Activated CD8-positive, alpha-beta memory T cell treated with anti-CD3 and anti-CD28 coated beads, Interleukin-2, amount 10 ng/mL, durations not matched to agents 7 days and 5 days (primary cell): Measurements from ENCODE around the gene MOAP1. TPM values are rescaled to one million over a fixed set of nuclear protein-coding genes. Genes with fewer than 3 reads are reported as not detected.
"Not testable (repeated sequence)": the region's sequence is repeated elsewhere in the genome, so short reads cannot be mapped to it uniquely, and the experiment has no call there.

Experiments used
- ATAC-seq: fragments of 150-1000 bp; cut with Tn5 transposase; one replicate; pipeline ENCODE4 v1.10.0; 2021; ENCODE audit warnings: moderate library complexity
- CTCF ChIA-PET: fragments of 350-600 bp; sonication (Branson Sonifier 250); formaldehyde crosslinking; loops from one replicate; lab custom pipeline; 2021; ENCODE audit warnings: antibody characterized with exemption; lab: Charles Lee
- DNase-seq: peaks from one replicate; pipeline ENCODE4 v3.0.0-alpha.2; 2020
- H3K27ac Mint-ChIP-seq: one replicate; pipeline ENCODE4 v1.8.0; 2021; ENCODE audit warnings: mild to moderate bottlenecking, mixed read lengths
- H3K27me3 Mint-ChIP-seq: one replicate; pipeline ENCODE4 v1.8.0; 2021; ENCODE audit warnings: mixed read lengths
- H3K36me3 Mint-ChIP-seq: one replicate; pipeline ENCODE4 v1.8.0; 2021; ENCODE audit warnings: mild to moderate bottlenecking, mixed read lengths
- H3K4me1 Mint-ChIP-seq: one replicate; pipeline ENCODE4 v1.8.0; 2021; ENCODE audit warnings: mixed read lengths
- H3K4me3 Mint-ChIP-seq: one replicate; pipeline ENCODE4 v1.8.0; 2021; ENCODE audit warnings: mild to moderate bottlenecking, moderate library complexity, mixed read lengths
- H3K9me3 Mint-ChIP-seq: one replicate; pipeline ENCODE4 v1.8.0; 2022; ENCODE audit warnings: low read depth, mixed read lengths
- total RNA-seq, 2 experiments: library from RNA; stranded (reverse); gene quantifications; one replicate each; pipeline ENCODE4 v1.2.3, GENCODE V29; 2021

MOAP1 gene
- total RNA-seq, 2 experiments from 2014 or later = 18.2 to 19.5 TPM

DNA sequence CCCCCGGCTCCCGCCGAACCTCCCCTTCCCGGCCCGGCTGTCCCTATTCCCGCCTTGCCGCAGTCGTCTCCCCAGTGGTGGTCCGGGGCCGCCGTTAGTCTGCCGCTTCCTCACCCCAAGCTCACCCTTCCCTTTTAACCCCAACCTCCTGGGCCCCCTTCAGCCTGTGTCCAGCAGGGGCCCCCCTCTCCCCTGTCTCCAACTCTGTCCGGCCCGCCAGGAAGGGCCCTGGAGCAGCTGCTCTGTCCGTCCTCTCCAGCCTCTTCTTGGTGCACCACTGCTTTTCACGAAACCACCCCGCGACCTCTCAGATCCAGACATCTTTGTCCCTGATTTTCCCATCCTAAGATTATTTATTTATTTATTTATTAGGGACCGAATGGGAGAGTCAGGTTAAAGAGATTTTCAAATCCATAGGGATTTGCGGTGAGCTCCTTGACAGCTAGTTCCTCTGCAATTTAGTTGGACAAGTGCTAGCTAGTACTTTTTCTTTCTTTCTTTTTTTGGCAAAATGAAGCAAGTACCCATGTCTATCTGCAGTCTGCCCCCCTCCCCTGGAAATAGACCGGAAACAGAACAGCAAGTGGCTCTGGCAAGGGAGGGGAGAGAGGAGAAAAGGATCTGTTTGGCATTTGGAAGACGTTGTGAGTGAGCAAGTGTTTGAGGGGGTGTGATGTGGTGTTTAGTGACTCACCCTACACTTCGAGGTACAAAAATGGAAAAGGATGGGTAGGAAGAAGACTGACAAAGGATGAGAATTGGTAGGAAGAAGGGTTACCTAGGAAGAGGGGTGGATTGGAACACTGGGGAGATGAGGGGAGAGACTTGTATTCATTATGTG, 23.0 kb upstream of the MOAP1 start:
- Mint-ChIP-seq H3K27me3 (no peaks in the 10 kb centered on the region), H3K27ac (peak overlapping the region; percentile 94), H3K4me3 (peak overlapping the region; percentile 88), H3K9me3 (no peaks in the 10 kb centered on the region), H3K36me3 (peaks cover 25% of the 10 kb centered on the region), H3K4me1 (peaks cover 45% of the 10 kb centered on the region)
- ATAC-seq (peak; percentile 49), DNase-seq (peak; percentile 53)
- CTCF ChIA-PET = interaction anchor here (0.9 to 5.4 kb wide), 13 partner anchors 10 to 94 kb away, joined by 3 to 26 read pairs (median 4); partner anchors contain the start of genes LYSET and MOAP1

DNA sequence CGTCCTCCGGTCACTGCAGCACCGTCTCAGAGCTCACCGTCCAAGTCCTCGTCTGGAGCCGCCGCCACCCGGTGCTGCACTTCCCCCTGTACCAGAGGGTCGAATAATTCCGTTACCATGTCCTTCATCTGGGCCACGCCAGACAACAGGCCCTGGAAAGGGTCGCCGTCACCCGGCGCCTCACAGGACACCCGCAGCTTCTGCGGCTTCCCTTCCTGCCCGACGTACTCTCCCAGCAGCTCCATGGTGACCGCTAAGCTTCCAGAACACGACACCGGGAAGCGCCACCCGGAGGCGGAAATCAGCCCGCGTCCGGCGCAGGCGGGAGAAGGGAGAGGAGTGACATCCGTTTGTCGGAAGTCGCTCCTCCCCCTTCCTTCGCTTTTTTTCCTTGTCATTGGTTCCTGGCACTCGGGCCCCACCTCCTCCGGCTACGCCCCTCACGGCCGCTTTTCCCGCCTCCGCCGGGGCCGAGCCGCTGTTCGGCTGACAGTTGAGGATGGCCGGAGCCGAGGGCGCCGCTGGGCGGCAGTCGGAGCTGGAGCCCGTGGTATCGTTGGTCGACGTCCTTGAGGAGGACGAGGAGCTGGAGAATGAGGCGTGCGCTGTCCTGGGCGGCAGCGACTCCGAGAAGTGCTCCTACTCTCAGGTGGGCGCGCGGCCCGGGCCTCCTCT, 22.2 kb upstream of the MOAP1 start, which contains the start of the genes GON7 and UBR7:
GON7 (minus strand) TSS at position 273 of the 675 bp plus-strand sequence; CDS start at position 245, 28 bp downstream.
UBR7 (plus strand) TSS at position 464 of the 675 bp plus-strand sequence; CDS start at position 500, 36 bp downstream.
- Mint-ChIP-seq H3K4me3 (peak within 1 kb of the TSS; percentile 88), H3K4me1 (peaks cover 47% of the 10 kb centered on the region), H3K27me3 (no peaks in the 10 kb centered on the region), H3K27ac (peak within 1 kb of the TSS; percentile 94), H3K9me3 (no peaks in the 10 kb centered on the region), H3K36me3 (peaks cover 24% of the 10 kb centered on the region)
- DNase-seq = peak; percentile 95
- CTCF ChIA-PET = interaction anchor here (0.9 to 5.4 kb wide), 16 partner anchors 9 to 255 kb away, joined by 3 to 26 read pairs (median 4); partner anchors contain the start of genes LYSET and MOAP1
- peak; percentile 93 for ATAC-seq

DNA sequence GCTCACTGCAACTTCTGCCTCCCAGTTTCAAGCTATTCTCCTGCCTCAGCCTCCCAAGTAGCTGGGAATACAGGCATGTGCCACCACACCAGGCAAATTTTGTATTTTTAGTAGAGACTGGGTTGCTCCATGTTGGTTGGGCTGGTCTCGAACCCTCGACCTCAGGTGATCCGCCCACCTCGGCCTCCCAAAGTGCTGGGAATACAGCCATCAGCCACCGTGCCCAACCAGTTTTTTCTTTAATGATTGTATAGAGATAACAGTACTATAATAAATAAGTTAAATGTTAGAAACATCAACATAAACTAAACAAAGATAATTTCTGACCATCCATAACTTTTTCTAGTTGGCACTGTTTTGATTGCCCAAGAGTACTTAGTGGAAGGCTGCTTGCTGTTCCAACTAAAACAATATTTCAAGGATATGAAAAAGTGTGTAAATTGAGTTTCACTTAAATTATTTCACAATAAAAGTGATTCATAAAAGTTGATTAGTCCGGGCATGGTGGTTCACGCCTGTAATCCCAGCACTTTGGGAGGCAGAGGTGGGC, 16.5 kb upstream of the MOAP1 start:
- H3K27ac Mint-ChIP-seq = no peak overlapping the region

DNA sequence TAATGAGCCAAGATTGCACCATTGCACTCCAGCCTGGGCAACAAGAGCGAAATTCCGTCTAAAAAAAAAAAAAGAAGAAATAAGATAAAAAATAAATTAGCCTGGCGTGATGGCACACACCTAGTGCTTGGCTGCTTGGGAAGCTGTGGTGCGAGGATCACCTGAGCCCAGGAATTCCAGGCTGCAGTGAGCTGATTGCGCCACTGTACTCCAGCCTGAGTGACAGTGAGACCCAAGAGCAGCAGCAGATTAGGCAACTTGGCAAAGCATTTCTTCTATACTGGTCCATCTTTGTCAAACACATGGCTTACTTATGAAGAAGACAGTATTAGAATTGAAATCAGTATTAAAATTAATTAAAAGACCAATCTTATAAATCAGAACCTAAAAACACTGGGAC, 15.9 kb upstream of the MOAP1 start:
- CTCF ChIA-PET = no interaction called here
- Mint-ChIP-seq H3K36me3 (peaks cover 20% of the 10 kb centered on the region), H3K27ac (no peak overlapping the region), H3K4me1 (peaks cover 21% of the 10 kb centered on the region), H3K4me3 (no peak overlapping the region), H3K9me3 (no peaks in the 10 kb centered on the region), H3K27me3 (no peaks in the 10 kb centered on the region)
- DNase-seq (no peak), ATAC-seq (no peak)

More for the DNA sequence above, 16.5 kb upstream of the MOAP1 start:
- H3K9me3 Mint-ChIP-seq = no peaks in the 10 kb centered on the region
- ATAC-seq (no peak), DNase-seq (no peak)
- H3K27me3 Mint-ChIP-seq = no peaks in the 10 kb centered on the region
- peaks cover 20% of the 10 kb centered on the region for H3K36me3 Mint-ChIP-seq
- peaks cover 28% of the 10 kb centered on the region for H3K4me1 Mint-ChIP-seq
- H3K4me3 Mint-ChIP-seq = no peak overlapping the region
- CTCF ChIA-PET = no interaction called here

DNA sequence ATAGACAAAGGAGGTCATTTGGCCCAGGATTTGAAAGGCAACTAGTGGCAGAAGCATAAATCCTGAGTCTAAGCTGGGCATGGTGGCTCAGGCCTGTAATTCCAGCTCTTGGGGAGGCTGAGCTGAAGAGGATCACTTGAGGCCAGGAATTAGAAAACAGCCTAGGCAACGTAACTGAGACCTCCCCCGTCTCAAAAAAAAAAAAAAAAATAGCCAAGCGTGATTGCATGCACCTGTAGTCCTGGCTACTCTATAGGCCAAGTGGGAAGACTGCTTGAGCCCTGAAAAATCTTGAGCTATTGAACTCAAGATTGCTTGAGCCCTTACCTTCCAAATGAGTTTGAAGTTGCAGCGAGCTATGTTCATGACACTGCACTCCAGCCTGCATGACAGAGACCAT, 14.3 kb upstream of the MOAP1 start:
- ATAC-seq (no peak), DNase-seq (no peak)
- Mint-ChIP-seq H3K27me3 (no peaks in the 10 kb centered on the region), H3K4me3 (no peak overlapping the region), H3K36me3 (peaks cover 9% of the 10 kb centered on the region), H3K4me1 (peaks cover 8% of the 10 kb centered on the region), H3K27ac (peak overlapping the region; percentile 19), H3K9me3 (no peaks in the 10 kb centered on the region)
- CTCF ChIA-PET = interaction anchor here (0.7 to 1.3 kb wide), 3 partner anchors 14 to 946 kb away, joined by 3 to 4 read pairs (median 3); partner anchors contain the start of genes LYSET and MOAP1

DNA sequence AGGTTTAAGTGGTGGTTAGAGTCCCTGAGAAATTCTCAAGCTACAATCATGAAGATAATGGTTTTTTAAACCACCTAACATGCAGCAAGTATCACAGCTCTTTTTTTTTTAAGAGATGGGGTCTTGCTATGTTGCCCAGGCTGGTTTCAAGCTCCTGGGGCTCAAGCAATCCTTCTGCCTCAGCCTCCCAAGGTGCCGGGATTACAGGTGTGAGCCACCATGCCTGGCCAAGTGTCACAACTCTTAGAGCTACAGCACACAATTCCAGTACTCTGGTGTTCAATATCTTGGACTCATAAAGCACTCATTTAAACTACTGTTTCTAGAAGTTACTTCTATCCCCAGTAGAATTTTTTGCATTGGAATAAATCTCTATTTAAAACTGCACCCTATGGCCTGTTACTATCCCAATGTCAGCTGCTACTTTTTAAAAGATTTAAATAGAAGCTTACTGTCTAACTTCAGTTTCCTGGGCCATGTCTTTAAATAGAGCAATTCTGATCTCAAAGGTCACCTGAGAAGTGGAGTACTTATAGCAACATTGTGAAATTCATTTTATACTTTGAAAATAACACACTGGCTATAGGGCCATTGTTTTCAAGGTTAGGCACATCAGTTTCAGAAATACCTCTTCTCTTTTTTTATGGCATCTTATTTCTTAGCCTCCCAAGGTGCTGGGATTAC, 10.8 kb upstream of the MOAP1 start:
- ATAC-seq (no peak), DNase-seq (no peak)
- Mint-ChIP-seq H3K27ac (no peak overlapping the region), H3K27me3 (no peaks in the 10 kb centered on the region), H3K36me3 (peaks cover 8% of the 10 kb centered on the region), H3K9me3 (no peaks in the 10 kb centered on the region), H3K4me1 (no peaks in the 10 kb centered on the region), H3K4me3 (no peak overlapping the region)
- CTCF ChIA-PET = interaction anchor here (1.1 kb wide), 1 partner anchor 12 kb away, joined by 4 read pairs; the partner anchor contains the start of genes GON7 and UBR7

DNA sequence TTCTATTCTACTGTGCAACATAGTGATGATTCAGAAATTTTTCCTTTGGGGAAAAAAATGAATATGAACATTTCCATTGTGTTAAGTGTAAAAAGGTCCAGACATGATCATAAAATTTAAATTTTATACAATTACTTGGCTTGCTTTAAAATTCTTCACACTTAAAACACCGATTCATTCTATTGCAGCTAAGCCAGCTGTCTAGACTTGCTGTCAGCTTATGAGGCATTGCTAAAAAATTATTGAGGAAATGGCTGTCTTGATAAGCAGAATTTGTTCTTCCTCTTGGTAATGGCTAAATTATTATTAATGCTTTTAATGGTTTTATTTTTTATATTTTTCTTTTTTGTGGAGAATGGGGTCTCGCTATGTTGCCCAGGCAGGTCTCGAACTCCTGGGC, 2.3 kb upstream of the MOAP1 start:
- Mint-ChIP-seq H3K27me3 (no peaks in the 10 kb centered on the region), H3K4me3 (no peak overlapping the region), H3K4me1 (peaks cover 31% of the 10 kb centered on the region), H3K36me3 (peaks cover 18% of the 10 kb centered on the region), H3K27ac (peak overlapping the region; percentile 6), H3K9me3 (no peaks in the 10 kb centered on the region)
- CTCF ChIA-PET = interaction anchor here (2.0 kb wide), 1 partner anchor 19 kb away, joined by 10 read pairs; the partner anchor contains the start of genes GON7 and UBR7
- DNase-seq (no peak), ATAC-seq (no peak)

DNA sequence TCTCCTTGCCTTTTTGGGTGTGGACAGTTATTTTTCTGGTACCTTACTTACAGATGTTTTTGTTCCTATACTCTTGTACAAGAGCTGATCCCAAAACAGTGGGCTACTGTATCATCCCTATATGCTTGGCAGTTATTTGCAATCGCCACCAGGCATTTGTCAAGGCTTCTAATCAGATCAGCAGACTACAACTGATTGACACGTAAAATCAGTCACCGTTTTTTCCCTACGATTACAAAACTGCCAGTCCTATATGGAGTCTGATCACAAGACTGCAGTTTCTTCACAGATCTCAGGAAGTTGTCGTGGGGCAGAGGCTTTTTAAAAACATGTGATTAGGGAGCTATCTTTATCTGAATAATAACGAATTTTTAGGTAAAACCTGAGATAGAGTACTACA, 1.8 kb upstream of the MOAP1 start:
- DNase-seq (no peak), ATAC-seq (no peak)
- Mint-ChIP-seq H3K36me3 (peaks cover 23% of the 10 kb centered on the region), H3K9me3 (no peaks in the 10 kb centered on the region), H3K4me1 (peaks cover 31% of the 10 kb centered on the region), H3K27ac (peak overlapping the region; percentile 6), H3K27me3 (no peaks in the 10 kb centered on the region), H3K4me3 (peak overlapping the region; percentile 45)
- CTCF ChIA-PET = interaction anchor here (2.0 kb wide), 1 partner anchor 19 kb away, joined by 10 read pairs; the partner anchor contains the start of genes GON7 and UBR7

DNA sequence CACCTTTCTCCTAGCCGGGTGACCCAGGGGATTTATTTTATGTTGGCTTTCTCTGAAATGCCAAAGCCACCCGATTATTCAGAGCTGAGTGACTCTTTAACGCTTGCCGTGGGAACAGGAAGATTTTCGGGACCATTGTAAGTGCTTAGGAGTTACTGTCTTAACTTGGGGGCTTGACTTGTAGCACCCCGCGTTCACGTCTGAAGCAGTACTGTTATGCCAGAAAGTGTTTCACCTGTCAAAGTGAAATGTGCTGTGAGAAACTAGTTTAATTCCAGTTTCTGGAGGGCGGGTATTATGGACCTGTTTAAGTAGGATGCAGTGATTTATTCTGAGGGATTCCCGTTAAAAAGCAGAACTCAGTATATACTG, 638 bp upstream of the MOAP1 start:
- Mint-ChIP-seq H3K36me3 (peaks cover 20% of the 10 kb centered on the region), H3K9me3 (no peaks in the 10 kb centered on the region), H3K4me3 (peak overlapping the region; percentile 90), H3K4me1 (peaks cover 31% of the 10 kb centered on the region), H3K27me3 (no peaks in the 10 kb centered on the region), H3K27ac (peak overlapping the region; percentile 94)
- ATAC-seq (no peak), DNase-seq (no peak)
- CTCF ChIA-PET = interaction anchor here (0.7 to 3.5 kb wide), 11 partner anchors 8 to 125 kb away, joined by 3 to 20 read pairs (median 7); partner anchors contain the start of genes GON7 and UBR7

DNA sequence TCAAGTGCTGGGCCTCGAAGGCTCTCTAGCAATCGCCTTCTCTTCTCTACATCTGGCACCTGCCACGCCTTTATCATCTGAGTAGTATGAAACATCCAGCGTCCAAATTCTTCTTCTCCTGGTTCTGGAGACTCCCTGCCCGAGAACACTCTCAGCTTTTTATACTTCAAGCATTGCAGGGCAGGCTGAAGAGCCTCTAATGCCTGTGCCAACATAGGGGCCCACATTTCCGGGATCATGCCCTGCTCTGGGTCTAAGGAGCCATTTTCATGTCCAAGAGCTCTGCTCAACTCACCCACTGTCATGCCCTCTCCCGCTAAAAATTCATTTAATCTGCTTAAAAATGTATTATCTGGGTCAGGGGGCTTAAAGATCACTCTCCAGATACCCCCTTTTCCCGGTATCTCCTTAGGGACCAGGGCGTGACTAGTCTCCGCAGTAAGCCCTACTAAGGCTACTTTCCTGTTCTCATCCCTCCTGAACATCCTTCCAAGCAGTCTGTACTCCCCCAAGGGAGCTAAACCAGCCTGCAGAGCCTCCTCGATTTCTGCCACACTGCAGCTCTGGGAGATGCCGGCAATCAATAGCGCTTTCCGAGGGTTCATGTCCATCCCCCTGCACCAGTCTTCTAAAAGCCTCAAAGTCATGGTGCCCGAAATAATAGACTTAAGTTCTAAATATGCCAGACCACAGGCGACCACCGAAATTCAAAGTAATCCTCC, 940 bp downstream of the MOAP1 start:
- peaks cover 20% of the 10 kb centered on the region for H3K36me3 Mint-ChIP-seq
- peak overlapping the region; percentile 87 for H3K27ac Mint-ChIP-seq
- no peaks in the 10 kb centered on the region for H3K27me3 Mint-ChIP-seq
- ATAC-seq (no peak), DNase-seq (no peak)
- CTCF ChIA-PET = interaction anchor here (1.5 to 3.5 kb wide), 8 partner anchors 10 to 70 kb away, joined by 5 to 20 read pairs (median 7); partner anchors contain the start of genes GON7 and UBR7
- H3K4me3 Mint-ChIP-seq = peak overlapping the region; percentile 90
- H3K4me1 Mint-ChIP-seq = peaks cover 32% of the 10 kb centered on the region
- H3K9me3 Mint-ChIP-seq = no peaks in the 10 kb centered on the region

DNA sequence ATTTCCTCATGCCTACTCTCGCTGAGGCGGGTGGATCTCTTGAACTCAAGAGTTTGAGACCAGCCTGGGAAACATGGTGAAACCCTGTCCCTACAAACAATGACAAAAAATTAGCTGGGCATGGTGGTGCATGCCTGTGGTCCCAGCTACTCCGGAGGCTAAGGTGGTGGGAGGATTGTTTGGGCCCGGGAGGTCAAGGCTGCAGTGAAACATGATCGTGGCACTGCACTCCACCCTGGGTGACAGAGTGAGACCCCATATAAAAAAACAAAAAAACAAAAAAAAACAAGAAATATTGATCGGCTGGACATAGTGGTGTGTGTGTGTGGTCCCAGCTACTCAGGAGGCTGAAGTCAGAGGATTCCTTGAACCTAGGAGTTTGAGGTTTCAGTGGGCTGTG, 9.2 kb downstream of the MOAP1 start:
- Mint-ChIP-seq H3K27me3 (no peaks in the 10 kb centered on the region), H3K9me3 (no peaks in the 10 kb centered on the region), H3K4me1 (peaks cover 7% of the 10 kb centered on the region), H3K36me3 (no peaks in the 10 kb centered on the region), H3K27ac (no peak overlapping the region), H3K4me3 (no peak overlapping the region)
- ATAC-seq = no peak
- CTCF ChIA-PET = interaction anchor here (1.8 kb wide), 1 partner anchor 62 kb away, joined by 9 read pairs; no protein-coding TSS in a partner anchor
- no peak for DNase-seq

DNA sequence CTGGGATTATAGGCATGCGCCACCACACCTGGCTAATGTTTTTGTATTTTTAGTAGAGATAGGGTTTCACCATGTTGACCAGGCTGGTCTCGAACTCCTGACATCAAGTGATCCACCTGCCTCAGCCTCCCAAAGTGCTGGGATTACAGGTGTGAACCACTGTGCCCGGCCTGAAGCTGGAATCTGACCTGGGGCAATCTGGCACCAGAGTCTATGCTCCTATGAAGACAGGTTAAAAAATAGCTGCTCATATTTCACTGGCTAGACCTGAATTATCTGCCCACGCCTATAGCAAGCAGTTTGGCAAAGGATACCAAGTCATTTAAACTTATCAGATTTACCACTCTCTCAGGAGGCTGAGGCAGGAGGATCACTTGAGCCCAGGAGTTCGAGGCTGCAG, 10.0 kb downstream of the MOAP1 start:
- not testable (repeated sequence) for ATAC-seq, DNase-seq, H3K9me3 Mint-ChIP-seq, H3K4me1 Mint-ChIP-seq, H3K27me3 Mint-ChIP-seq, H3K27ac Mint-ChIP-seq, H3K4me3 Mint-ChIP-seq, H3K36me3 Mint-ChIP-seq
- CTCF ChIA-PET = interaction anchor here (0.6 to 2.4 kb wide), 3 partner anchors 9 to 709 kb away, joined by 3 to 10 read pairs (median 5); partner anchors contain the start of genes LYSET and MOAP1
